Measurements from ENCODE around the gene RGCC. TPM values are rescaled to one million over a fixed set of nuclear protein-coding genes. Genes with fewer than 3 reads are reported as not detected.

The RGCC gene
- 0.78 and 2.6 TPM in 2 replicates for total RNA-seq

GRCh38 chr13:41456768-41457588 is at the start of gene RGCC:
Gene RGCC, plus strand, starts transcription at chr13:41457550. Its CDS starts 158 bp downstream, at chr13:41457708.

Other genes with a start within 250 kb of the RGCC start
- 8.2 and 9.9 TPM in 2 replicates for gene MTRF1, start 194.0 kb upstream of the RGCC start, total RNA-seq
- 7.2 and 7.5 TPM in 2 replicates for gene NAA16, start 146.3 kb upstream of the RGCC start, total RNA-seq

Measured in smooth muscle cell of the pulmonary artery (primary cell).